ENCODE results near the gene TTC22.

Gene TTC22

GRCh38 chr1:54768093-54768492 is 33.0 kb downstream of the TTC22 start:
- Mint-ChIP-seq H3K36me3 (peaks cover 0 to 2% of the 10 kb centered on the region in 2 donors), H3K9me3 (no peaks in the 10 kb centered on the region), H3K27me3 (peaks cover 6 to 8% of the 10 kb centered on the region in 2 donors), H3K4me3 (no peak overlapping the region), H3K27ac (no peak overlapping the region), H3K4me1 (peaks cover 2 to 16% of the 10 kb centered on the region in 2 donors)
- ATAC-seq (replicated peaks): no peak
- DNase-seq: no peak

- Mint-ChIP-seq H3K9me3 (no peaks in the 10 kb centered on the region), H3K27ac (no peak overlapping the region), H3K4me3 (no peak overlapping the region), H3K27me3 (peaks cover 1 to 4% of the 10 kb centered on the region in 2 donors), H3K36me3 (peaks cover 0 to 2% of the 10 kb centered on the region in 2 donors), H3K4me1 (peaks cover 5 to 20% of the 10 kb centered on the region in 2 donors)
- ATAC-seq (replicated peaks) (no peak), DNase-seq (no peak)
These were observed 33.6 kb downstream of the TTC22 start for GRCh38 chr1:54767526-54767925.

DNA sequence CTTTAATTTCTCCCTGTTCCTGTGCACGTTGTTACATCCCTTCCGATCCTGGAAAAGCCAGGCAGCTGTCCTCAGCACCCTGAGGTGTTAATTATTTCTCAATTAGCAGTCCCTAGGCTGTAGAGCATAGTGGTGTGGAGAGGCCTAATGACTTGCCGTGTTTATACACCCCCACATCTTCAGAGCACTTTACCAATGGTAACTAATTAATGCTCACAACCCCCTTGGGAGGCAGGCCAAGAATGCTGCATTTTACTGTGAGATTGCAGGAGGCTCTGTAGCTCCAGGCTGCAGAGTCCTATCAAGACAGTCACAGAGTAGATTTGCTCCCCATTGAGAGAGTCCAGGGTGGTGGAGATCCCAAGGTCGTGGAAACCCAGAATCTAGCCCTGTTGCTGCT is 34.4 kb downstream of the TTC22 start:
- H3K9me3 Mint-ChIP-seq: no peaks in the 10 kb centered on the region
- no peak overlapping the region for H3K4me3 Mint-ChIP-seq
- peaks cover 0 to 2% of the 10 kb centered on the region in 2 donors for H3K36me3 Mint-ChIP-seq
- ATAC-seq (replicated peaks) (no peak), DNase-seq (no peak)
- H3K27ac Mint-ChIP-seq: no peak overlapping the region
- H3K27me3 Mint-ChIP-seq: peaks cover 0 to 3% of the 10 kb centered on the region in 2 donors
- peaks cover 5 to 20% of the 10 kb centered on the region in 2 donors for H3K4me1 Mint-ChIP-seq

DNA sequence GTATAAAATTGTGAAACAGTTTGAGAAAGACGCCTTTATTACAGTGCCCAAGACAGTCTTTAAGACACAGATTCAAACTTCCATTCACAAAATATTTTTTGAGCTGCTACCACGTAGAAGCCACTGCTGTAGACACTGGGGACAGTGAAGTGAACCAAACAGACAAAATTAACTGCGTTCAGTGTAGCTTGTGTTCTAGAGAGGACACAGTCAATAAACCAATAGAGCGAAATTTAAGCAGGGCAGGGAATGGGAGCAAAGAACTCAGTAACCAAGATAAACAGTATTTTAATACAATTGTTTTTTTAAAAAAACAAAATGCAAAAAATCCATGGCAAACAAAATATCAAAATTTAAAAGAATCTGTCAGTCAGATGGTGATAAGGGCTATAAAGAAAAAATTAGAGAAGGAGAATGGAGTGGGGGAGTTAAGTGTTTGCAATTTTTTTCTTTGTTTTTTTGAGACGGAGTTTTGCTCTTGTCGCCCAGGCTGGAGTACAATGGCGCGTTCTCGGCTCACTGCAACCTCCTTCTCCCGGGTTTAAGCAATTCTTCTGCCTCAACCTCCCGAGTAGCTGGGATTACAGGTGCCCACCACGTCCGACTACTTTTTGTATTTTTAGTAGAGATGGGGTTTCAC is 36.1 kb downstream of the TTC22 start:
- ATAC-seq (replicated peaks) (peak; percentile 17 to 33), DNase-seq (no peak)
- Mint-ChIP-seq H3K27me3 (peaks cover 0 to 3% of the 10 kb centered on the region in 2 donors), H3K9me3 (no peaks in the 10 kb centered on the region), H3K4me3 (peak overlapping the region; percentile 96), H3K36me3 (peaks cover 2 to 3% of the 10 kb centered on the region in 2 donors), H3K4me1 (peaks cover 10 to 25% of the 10 kb centered on the region in 2 donors), H3K27ac (peak overlapping the region; percentile 84)

- Mint-ChIP-seq H3K27me3 (peaks cover 0 to 3% of the 10 kb centered on the region in 2 donors), H3K36me3 (peaks cover 2 to 4% of the 10 kb centered on the region in 2 donors), H3K4me1 (peaks cover 10 to 26% of the 10 kb centered on the region in 2 donors), H3K4me3 (peak within 1 kb of the TSS; percentile 96), H3K27ac (peak within 1 kb of the TSS; percentile 97), H3K9me3 (no peaks in the 10 kb centered on the region)
- peak; percentile 95 to 96 for ATAC-seq (replicated peaks)
- peak; percentile 92 for DNase-seq
These were observed 36.8 kb downstream of the TTC22 start, which contains the start of gene PARS2 for GRCh38 chr1:54764133-54764921. Gene PARS2, minus strand, starts transcription at chr1:54764523. Its CDS starts 5,362 bp downstream, at chr1:54759161.

DNA sequence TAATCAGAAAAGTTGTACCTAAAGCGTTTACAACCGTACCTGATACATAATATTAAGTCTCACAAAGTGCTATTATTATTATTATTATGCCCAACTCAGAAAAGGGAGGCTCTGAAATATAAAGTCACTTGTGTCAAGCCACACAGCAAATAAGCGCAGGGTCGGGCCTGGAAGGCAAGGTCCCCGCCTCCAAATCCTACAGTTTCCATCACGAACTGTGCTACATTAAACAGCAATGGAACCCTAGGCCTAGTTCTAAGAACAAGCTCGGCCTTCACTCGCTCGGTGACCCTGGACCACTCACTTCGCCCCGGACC is 37.3 kb downstream of the TTC22 start:
- Mint-ChIP-seq H3K27me3 (peaks cover 0 to 3% of the 10 kb centered on the region in 2 donors), H3K27ac (peak overlapping the region; percentile 97), H3K4me3 (peak overlapping the region; percentile 96), H3K9me3 (no peaks in the 10 kb centered on the region), H3K4me1 (peaks cover 10 to 26% of the 10 kb centered on the region in 2 donors), H3K36me3 (peaks cover 2 to 9% of the 10 kb centered on the region in 2 donors)
- no peak for DNase-seq
- ATAC-seq (replicated peaks): peak; percentile 1 to 12

GRCh38 chr1:54758678-54759348 is 42.3 kb downstream of the TTC22 start:
- no peaks in the 10 kb centered on the region for H3K9me3 Mint-ChIP-seq

DNA sequence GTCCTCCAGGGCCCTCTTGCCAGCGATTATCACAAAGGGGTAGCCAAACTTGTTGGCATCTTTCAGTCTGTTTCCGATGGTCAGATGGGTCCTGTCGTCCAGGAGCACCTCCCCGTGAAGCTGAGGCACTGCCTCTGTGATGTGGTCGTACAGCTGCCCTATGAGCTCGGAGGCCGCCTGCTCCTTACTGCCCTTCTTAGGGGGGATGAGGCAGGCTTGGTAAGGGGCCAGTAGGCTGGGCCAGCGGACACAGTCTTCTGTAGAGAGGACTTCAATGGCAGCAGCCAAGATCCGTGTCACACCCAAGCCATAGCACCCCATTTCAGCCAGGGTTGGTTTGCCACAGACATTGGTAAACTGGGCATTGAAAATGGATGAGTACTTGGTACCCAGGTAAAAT is 43.3 kb downstream of the TTC22 start:
- H3K27me3 Mint-ChIP-seq: no peaks in the 10 kb centered on the region

More at GRCh38 chr1:54758678-54759348, 42.3 kb downstream of the TTC22 start:
- DNase-seq: no peak
- Mint-ChIP-seq H3K27me3 (no peaks in the 10 kb centered on the region), H3K4me1 (peaks cover 13 to 17% of the 10 kb centered on the region in 2 donors), H3K4me3 (no peak overlapping the region), H3K27ac (no peak overlapping the region), H3K36me3 (peaks cover 17 to 29% of the 10 kb centered on the region in 2 donors)
- ATAC-seq (replicated peaks): no peak

DNA sequence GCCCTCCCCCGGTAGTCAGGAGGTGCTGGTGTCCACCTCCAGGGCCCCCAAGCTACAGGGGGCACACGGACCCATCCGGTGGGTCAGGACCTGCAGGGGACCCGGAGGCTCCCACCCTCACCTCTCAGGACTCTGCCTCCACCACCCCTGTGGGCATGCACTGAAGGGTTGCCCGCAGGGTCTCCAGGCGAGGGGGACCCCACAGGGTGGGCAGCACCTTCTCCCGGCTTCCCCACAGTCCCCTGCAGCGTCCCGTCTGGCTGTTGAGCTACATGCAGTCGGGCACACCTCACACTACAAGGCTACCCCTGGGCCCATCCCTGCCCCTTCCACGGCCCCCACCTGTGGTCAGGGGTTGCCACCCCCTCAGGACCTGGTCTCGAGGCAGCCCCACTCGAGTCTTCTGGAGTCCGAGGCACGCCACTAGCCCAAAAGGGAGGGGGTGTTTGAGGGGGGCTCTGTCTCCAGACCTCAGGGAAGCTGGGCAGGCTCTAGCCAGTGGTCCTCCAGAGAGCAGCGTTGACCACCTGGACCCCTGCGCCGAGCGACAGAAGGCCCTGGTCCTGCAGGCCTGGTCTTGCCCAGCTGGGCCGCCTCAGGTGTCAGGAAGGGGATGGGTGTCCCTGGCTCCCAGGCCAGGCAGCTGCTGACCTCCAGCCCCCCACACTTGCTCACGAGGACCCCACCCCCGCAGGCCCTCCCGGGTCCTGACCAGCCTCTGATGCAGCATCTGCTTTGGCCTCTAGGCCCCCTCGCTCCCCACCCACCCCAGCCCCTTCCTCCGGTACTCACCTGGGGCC is 46.4 kb downstream of the TTC22 start:
- Mint-ChIP-seq H3K4me3 (no peak overlapping the region), H3K36me3 (peaks cover 17 to 27% of the 10 kb centered on the region in 2 donors), H3K27ac (no peak overlapping the region), H3K27me3 (no peaks in the 10 kb centered on the region), H3K4me1 (peaks cover 0 to 4% of the 10 kb centered on the region in 2 donors), H3K9me3 (no peaks in the 10 kb centered on the region)
- DNase-seq (no peak), ATAC-seq (replicated peaks) (no peak)

More for the DNA sequence above, 43.3 kb downstream of the TTC22 start:
- H3K27ac Mint-ChIP-seq: no peak overlapping the region
- H3K4me1 Mint-ChIP-seq: peaks cover 7 to 9% of the 10 kb centered on the region in 2 donors
- H3K9me3 Mint-ChIP-seq: no peaks in the 10 kb centered on the region
- no peak for DNase-seq
- ATAC-seq (replicated peaks): no peak
- H3K36me3 Mint-ChIP-seq: peaks cover 17 to 29% of the 10 kb centered on the region in 2 donors
- no peak overlapping the region for H3K4me3 Mint-ChIP-seq

DNA sequence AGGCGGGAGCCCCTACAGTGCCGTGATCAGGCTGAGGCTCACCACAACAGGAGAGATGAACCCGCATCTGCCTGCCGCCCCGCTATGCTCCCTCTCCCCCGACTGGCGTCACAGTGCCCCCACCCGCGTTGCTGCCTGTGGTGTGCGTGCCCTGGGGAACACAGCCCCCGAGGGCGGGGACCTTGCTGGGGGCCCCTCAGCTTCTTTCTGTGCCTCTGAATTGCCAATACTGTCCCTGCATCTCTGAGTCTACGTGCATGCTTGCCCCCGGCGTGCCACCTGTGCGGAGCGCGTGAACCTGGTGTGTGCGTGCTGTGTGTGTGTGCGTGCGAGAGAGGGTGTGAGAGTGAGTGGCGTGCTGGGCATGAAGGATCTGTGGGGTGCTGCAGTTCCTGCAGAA is 47.1 kb downstream of the TTC22 start:
- H3K27ac Mint-ChIP-seq: peak overlapping the region; percentile 31
- H3K9me3 Mint-ChIP-seq: no peaks in the 10 kb centered on the region
- ATAC-seq (replicated peaks) (no peak), DNase-seq (no peak)
- peaks cover 0 to 4% of the 10 kb centered on the region in 2 donors for H3K4me1 Mint-ChIP-seq
- H3K27me3 Mint-ChIP-seq: no peaks in the 10 kb centered on the region
- no peak overlapping the region for H3K4me3 Mint-ChIP-seq
- peaks cover 17 to 23% of the 10 kb centered on the region in 2 donors for H3K36me3 Mint-ChIP-seq

- DNase-seq: no peak
- no peak overlapping the region for H3K27ac Mint-ChIP-seq
- no peaks in the 10 kb centered on the region for H3K27me3 Mint-ChIP-seq
- ATAC-seq (replicated peaks): no peak
- no peak overlapping the region for H3K4me3 Mint-ChIP-seq
- no peaks in the 10 kb centered on the region for H3K9me3 Mint-ChIP-seq
- H3K4me1 Mint-ChIP-seq: peaks cover 0 to 4% of the 10 kb centered on the region in 2 donors
- peaks cover 6 to 9% of the 10 kb centered on the region in 2 donors for H3K36me3 Mint-ChIP-seq
These were observed 49.7 kb downstream of the TTC22 start for GRCh38 chr1:54751426-54751825.

- H3K9me3 Mint-ChIP-seq: no peaks in the 10 kb centered on the region
- peaks cover 0 to 7% of the 10 kb centered on the region in 2 donors for H3K36me3 Mint-ChIP-seq
- ATAC-seq (replicated peaks) (no peak), DNase-seq (no peak)
- H3K4me1 Mint-ChIP-seq: no peaks in the 10 kb centered on the region
- no peak overlapping the region for H3K27ac Mint-ChIP-seq
- no peak overlapping the region for H3K4me3 Mint-ChIP-seq
- H3K27me3 Mint-ChIP-seq: no peaks in the 10 kb centered on the region
These were observed 50.5 kb downstream of the TTC22 start for GRCh38 chr1:54750596-54750995.

- ATAC-seq (replicated peaks) (no peak), DNase-seq (no peak)
- Mint-ChIP-seq H3K36me3 (peaks cover 12 to 16% of the 10 kb centered on the region in 2 donors), H3K9me3 (no peaks in the 10 kb centered on the region), H3K4me1 (no peaks in the 10 kb centered on the region), H3K4me3 (no peak overlapping the region), H3K27ac (no peak overlapping the region), H3K27me3 (no peaks in the 10 kb centered on the region)
These were observed 52.9 kb downstream of the TTC22 start for GRCh38 chr1:54748094-54748835.
